Measurements from ENCODE around the gene FAM131A.

Gene FAM131A

GRCh38 chr3:184389935-184390528, 52.6 kb downstream of the FAM131A start:
- TF ChIP-seq FOXP2 (optimal IDR thresholded peaks at IDR 0.05; ENCODE audit: borderline replicate concordance, extremely low read depth, extremely low read length, insufficient read depth), result no peak
- no peak for TF ChIP-seq REST (IDR thresholded peaks at IDR 0.05; ENCODE audit: insufficient read depth in 1 of 2, low read depth in 2 of 2, low read length in 2 of 2)
- no peak for TF ChIP-seq SIN3A (IDR thresholded peaks at IDR 0.05; ENCODE audit: borderline replicate concordance, insufficient read depth, low read length)
- no peak for TF ChIP-seq POLR2AphosphoS5 (IDR thresholded peaks at IDR 0.05; ENCODE audit: low read depth, low read length)
- TF ChIP-seq TAF1 (IDR thresholded peaks at IDR 0.05; ENCODE audit: borderline replicate concordance, insufficient read depth, low read length), result no peak

- TF ChIP-seq TAF1 (IDR thresholded peaks at IDR 0.05; ENCODE audit: borderline replicate concordance, insufficient read depth, low read length), result no peak
- no peak for TF ChIP-seq FOXP2 (optimal IDR thresholded peaks at IDR 0.05; ENCODE audit: borderline replicate concordance, extremely low read depth, extremely low read length, insufficient read depth)
- no peak for TF ChIP-seq SIN3A (IDR thresholded peaks at IDR 0.05; ENCODE audit: borderline replicate concordance, insufficient read depth, low read length)
- no peak for TF ChIP-seq POLR2AphosphoS5 (IDR thresholded peaks at IDR 0.05; ENCODE audit: low read depth, low read length)
- TF ChIP-seq REST (IDR thresholded peaks at IDR 0.05; ENCODE audit: insufficient read depth in 1 of 2, low read depth in 2 of 2, low read length in 2 of 2), result no peak
Observed at GRCh38 chr3:184391266-184391665, 53.9 kb downstream of the FAM131A start.

- TF ChIP-seq SIN3A (IDR thresholded peaks at IDR 0.05; ENCODE audit: borderline replicate concordance, insufficient read depth, low read length), result no peak
- TF ChIP-seq TAF1 (IDR thresholded peaks at IDR 0.05; ENCODE audit: borderline replicate concordance, insufficient read depth, low read length), result no peak
Observed at GRCh38 chr3:184395320-184395660, 57.9 kb downstream of the FAM131A start.
